ENCODE measurements around the gene POLR2H. TPM values are rescaled to one million over a fixed set of nuclear protein-coding genes. Genes with fewer than 3 reads are reported as not detected.
A peak's percentile ranks its signal among the peaks of the same experiment; 100 is the strongest.

Gene POLR2H
- polyA plus RNA-seq, 6 donors from 2014 or later: 34.4 to 61.0 (median 49.1) TPM

- H3K27ac Mint-ChIP-seq: no peak overlapping the region
- no peak overlapping the region for H3K4me3 Mint-ChIP-seq
These were observed 11.7 kb upstream of the POLR2H start for GRCh38 chr3:184349563-184350470.

GRCh38 chr3:184350618-184351017 is 10.9 kb upstream of the POLR2H start:
- Mint-ChIP-seq H3K4me1 (no peaks in the 10 kb centered on the region), H3K4me3 (no peak overlapping the region), H3K27ac (no peak overlapping the region), H3K36me3 (no peaks in the 10 kb centered on the region), H3K27me3 (no peaks in the 10 kb centered on the region), H3K9me3 (no peaks in the 10 kb centered on the region)
- no peak for DNase-seq
- no peak for ATAC-seq (ENCODE audit: low read depth in 2 of 2)

More at GRCh38 chr3:184349563-184350470, 11.7 kb upstream of the POLR2H start:
- ATAC-seq (ENCODE audit: low read depth in 2 of 2): no peak
- Mint-ChIP-seq H3K4me1 (peaks cover 0 to 4% (median 0%) of the 10 kb centered on the region in 3 donors), H3K36me3 (no peaks in the 10 kb centered on the region), H3K27me3 (no peaks in the 10 kb centered on the region), H3K9me3 (no peaks in the 10 kb centered on the region)
- DNase-seq: no peak

GRCh38 chr3:184351511-184352148 is 9.9 kb upstream of the POLR2H start:
- no peak overlapping the region for H3K4me3 Mint-ChIP-seq
- no peaks in the 10 kb centered on the region for H3K27me3 Mint-ChIP-seq
- H3K27ac Mint-ChIP-seq: peak overlapping the region in 1 of 6 donors; percentile 30
- no peak for DNase-seq
- no peaks in the 10 kb centered on the region for H3K4me1 Mint-ChIP-seq
- H3K9me3 Mint-ChIP-seq: no peaks in the 10 kb centered on the region
- no peak for ATAC-seq (ENCODE audit: low read depth in 2 of 2)
- no peaks in the 10 kb centered on the region for H3K36me3 Mint-ChIP-seq

GRCh38 chr3:184352149-184352785 is 9.2 kb upstream of the POLR2H start:
- no peaks in the 10 kb centered on the region for H3K9me3 Mint-ChIP-seq
- no peak overlapping the region for H3K27ac Mint-ChIP-seq
- ATAC-seq (ENCODE audit: low read depth in 2 of 2) (no peak), DNase-seq (no peak)
- H3K4me1 Mint-ChIP-seq: no peaks in the 10 kb centered on the region
- no peaks in the 10 kb centered on the region for H3K27me3 Mint-ChIP-seq
- no peaks in the 10 kb centered on the region for H3K36me3 Mint-ChIP-seq
- H3K4me3 Mint-ChIP-seq: peak overlapping the region in 1 of 8 donors; percentile 29

- H3K36me3 Mint-ChIP-seq: no peaks in the 10 kb centered on the region
- no peaks in the 10 kb centered on the region for H3K4me1 Mint-ChIP-seq
- DNase-seq (no peak), ATAC-seq (ENCODE audit: low read depth in 2 of 2) (no peak)
- no peaks in the 10 kb centered on the region for H3K9me3 Mint-ChIP-seq
- no peak overlapping the region for H3K27ac Mint-ChIP-seq
- H3K27me3 Mint-ChIP-seq: no peaks in the 10 kb centered on the region
- no peak overlapping the region for H3K4me3 Mint-ChIP-seq
These were observed 8.5 kb upstream of the POLR2H start for GRCh38 chr3:184352897-184353545.

GRCh38 chr3:184353546-184353941 is 8.0 kb upstream of the POLR2H start:
- Mint-ChIP-seq H3K4me3 (peak overlapping the region in 1 of 8 donors; percentile 29), H3K27ac (no peak overlapping the region), H3K9me3 (no peaks in the 10 kb centered on the region), H3K36me3 (no peaks in the 10 kb centered on the region), H3K27me3 (no peaks in the 10 kb centered on the region), H3K4me1 (no peaks in the 10 kb centered on the region)
- DNase-seq: no peak
- ATAC-seq (ENCODE audit: low read depth in 2 of 2): no peak

GRCh38 chr3:184354121-184354728 is 7.3 kb upstream of the POLR2H start:
- DNase-seq: peak; percentile 45
- Mint-ChIP-seq H3K36me3 (no peaks in the 10 kb centered on the region), H3K27ac (peak overlapping the region in 1 of 6 donors; percentile 59)

GRCh38 chr3:184354754-184355153 is 6.8 kb upstream of the POLR2H start:
- peak overlapping the region in 1 of 6 donors; percentile 51 for H3K27ac Mint-ChIP-seq
- H3K36me3 Mint-ChIP-seq: no peaks in the 10 kb centered on the region
- DNase-seq: no peak
- no peak for ATAC-seq (ENCODE audit: low read depth in 2 of 2)
- H3K4me3 Mint-ChIP-seq: peak overlapping the region in 1 of 8 donors; percentile 66
- no peaks in the 10 kb centered on the region for H3K9me3 Mint-ChIP-seq
- H3K27me3 Mint-ChIP-seq: peaks cover 0 to 2% (median 0%) of the 10 kb centered on the region in 3 donors
- H3K4me1 Mint-ChIP-seq: no peaks in the 10 kb centered on the region

More at GRCh38 chr3:184354121-184354728, 7.3 kb upstream of the POLR2H start:
- peak; percentile 81 to 86 for ATAC-seq (ENCODE audit: low read depth in 2 of 2)
- H3K4me1 Mint-ChIP-seq: no peaks in the 10 kb centered on the region
- no peaks in the 10 kb centered on the region for H3K27me3 Mint-ChIP-seq
- peak overlapping the region in 1 of 8 donors; percentile 29 for H3K4me3 Mint-ChIP-seq
- no peaks in the 10 kb centered on the region for H3K9me3 Mint-ChIP-seq

- Mint-ChIP-seq H3K27me3 (peaks cover 0 to 9% (median 5%) of the 10 kb centered on the region in 3 donors), H3K4me3 (peak overlapping the region in 1 of 8 donors; percentile 66), H3K27ac (no peak overlapping the region), H3K9me3 (no peaks in the 10 kb centered on the region), H3K36me3 (no peaks in the 10 kb centered on the region), H3K4me1 (peaks cover 0 to 4% (median 2%) of the 10 kb centered on the region in 3 donors)
- DNase-seq (no peak), ATAC-seq (ENCODE audit: low read depth in 2 of 2) (no peak)
These were observed 6.1 kb upstream of the POLR2H start for GRCh38 chr3:184355261-184356040.

GRCh38 chr3:184357248-184358123 is 4.0 kb upstream of the POLR2H start:
- Mint-ChIP-seq H3K4me1 (peaks cover 9 to 16% (median 10%) of the 10 kb centered on the region in 3 donors), H3K4me3 (peak overlapping the region in 1 of 8 donors; percentile 78), H3K9me3 (no peaks in the 10 kb centered on the region), H3K27me3 (peaks cover 0 to 11% (median 5%) of the 10 kb centered on the region in 3 donors), H3K27ac (peak overlapping the region in 1 of 6 donors; percentile 91), H3K36me3 (no peaks in the 10 kb centered on the region)
- DNase-seq (no peak), ATAC-seq (ENCODE audit: low read depth in 2 of 2) (no peak)

- H3K4me3 Mint-ChIP-seq: peak overlapping the region in 3 of 8 donors; percentile 15 to 78 (median 78)
- H3K36me3 Mint-ChIP-seq: no peaks in the 10 kb centered on the region
- ATAC-seq (ENCODE audit: low read depth in 2 of 2): no peak
- no peaks in the 10 kb centered on the region for H3K9me3 Mint-ChIP-seq
- peaks cover 11 to 19% (median 12%) of the 10 kb centered on the region in 3 donors for H3K4me1 Mint-ChIP-seq
- DNase-seq: no peak
- H3K27ac Mint-ChIP-seq: no peak overlapping the region
- H3K27me3 Mint-ChIP-seq: peaks cover 0 to 11% (median 5%) of the 10 kb centered on the region in 3 donors
These were observed 3.3 kb upstream of the POLR2H start for GRCh38 chr3:184358124-184358767.

Measured in naive B cell (primary cell).